K562 (cell line): Measurements from ENCODE around the gene TMEM41B. TPM values are rescaled to one million over a fixed set of nuclear protein-coding genes. Genes with fewer than 3 reads are reported as not detected.

Experiments
- ATAC-seq: fragments of 200-7000 bp; cut with Tn5 transposase; 3 replicates; pipeline ENCODE4 v1.9.1; 2020; ENCODE audit warnings: moderate library complexity
- BruUV-seq: library from RNA; stranded (reverse); fragments of 400-500 nt; replicated peaks from 2 replicates; lab custom pipeline; 2021; lab: Mats Ljungman, UMichigan
- CTCF ChIA-PET: fragments of 300-600 bp; formaldehyde crosslinking; extraction: SDS; loops from one replicate; lab custom pipeline; 2021; ENCODE audit warnings: low intra/inter-chr PET ratio; lab: Yijun Ruan, JAX
- POLR2A ChIA-PET: fragments of 300-600, 350-650 bp; sonication (Branson Sonifier 250); formaldehyde crosslinking; extraction: SDS; loops from one replicate; lab custom pipeline; 2021; ENCODE audit warnings: antibody characterized with exemption, inconsistent platforms; lab: Yijun Ruan, JAX
- DNase-seq, 4 experiments: peaks; one replicate each; pipeline versions ENCODE4 v3.0.0 to v3.0.0-alpha.2; 2011 to 2018; ENCODE audit warnings: low spot score in 3 of 4, mixed read lengths in 3 of 4; ENCODE audit errors: extremely low read depth in 1 of 4
- FAIRE-seq: peaks from 2 replicates; lab custom pipeline; 2011; peaks lifted over from hg19 to GRCh38; lab: Jason Lieb, UNC
- H2AFZ ChIP-seq: 2 replicates; pipeline ENCODE4 v1.6.0; 2011; ENCODE audit warnings: low read depth, low read length, control low read depth, inconsistent platforms
- H3K27ac ChIP-seq: fragments of 200-600 bp; 3 replicates; pipeline ENCODE4 v1.8.0; 2011; ENCODE audit warnings: low read depth, mild to moderate bottlenecking, control low read depth, inconsistent platforms, low read length, moderate library complexity, mixed read lengths; ENCODE audit errors: extremely low read depth
- H3K27me3 ChIP-seq, 2 experiments: fragments of 300-600 bp in 1 of 2; 2 replicates in 1 of 2; 3 replicates in 1 of 2; pipeline versions ENCODE4 v1.6.0 to v1.8.0; 2011; ENCODE audit warnings: inconsistent platforms in 2 of 2, low read length in 2 of 2, mild to moderate bottlenecking in 1 of 2, mixed read lengths in 1 of 2, moderate library complexity in 1 of 2; ENCODE audit not compliant: control insufficient read depth in 2 of 2, insufficient read depth in 2 of 2
- H3K36me3 ChIP-seq: fragments of 300-600 bp; 3 replicates; pipeline ENCODE4 v1.8.0; 2011; ENCODE audit warnings: mild to moderate bottlenecking, low read length, inconsistent platforms; ENCODE audit not compliant: control insufficient read depth, insufficient read depth
- H3K4me1 ChIP-seq, 2 experiments: fragments of 200-600 bp in 1 of 2; replicated peaks in 1 of 2; 2 replicates in 1 of 2; 3 replicates in 1 of 2; pipeline versions ENCODE4 v1.5.1 to v1.8.0; 2011; ENCODE audit warnings: inconsistent platforms in 2 of 2, low read length in 2 of 2, mild to moderate bottlenecking in 1 of 2, mixed read lengths in 1 of 2, moderate library complexity in 1 of 2; ENCODE audit not compliant: control insufficient read depth in 2 of 2, insufficient read depth in 2 of 2
- H3K4me2 ChIP-seq: 2 replicates; pipeline ENCODE4 v1.6.1; 2011; ENCODE audit warnings: low read length, control low read depth, inconsistent platforms, mixed read lengths; ENCODE audit not compliant: insufficient read depth
- H3K4me3 ChIP-seq: fragments of 200-600 bp; sonication (generic), shearing (Covaris generic); 2 replicates; pipeline ENCODE4 v1.5.1; 2016; ENCODE audit warnings: control low read depth, inconsistent platforms
- H3K79me2 ChIP-seq: fragments of 200-600 bp; 3 replicates; pipeline ENCODE4 v1.8.0; 2011; ENCODE audit warnings: low read length, inconsistent platforms; ENCODE audit not compliant: control insufficient read depth, insufficient read depth
- H3K9ac ChIP-seq, 2 experiments: 2 replicates each; pipeline versions ENCODE4 v1.6.0 to v1.6.1; 2011; ENCODE audit warnings: low read depth in 2 of 2, low read length in 2 of 2, control low read depth in 1 of 2, inconsistent platforms in 1 of 2, mild to moderate bottlenecking in 1 of 2, mixed read lengths in 1 of 2; ENCODE audit not compliant: insufficient read depth in 1 of 2
- H3K9me1 ChIP-seq: one replicate; pipeline ENCODE4 v1.6.0; 2011; ENCODE audit warnings: inconsistent platforms, mild to moderate bottlenecking, low read length, moderate library complexity; ENCODE audit not compliant: control insufficient read depth, insufficient read depth
- H3K9me3 ChIP-seq: replicated peaks from 2 replicates; pipeline ENCODE4 v1.5.1; 2011; ENCODE audit warnings: low read depth, low read length, inconsistent platforms; ENCODE audit not compliant: control insufficient read depth, insufficient read depth
- H4K20me1 ChIP-seq: replicated peaks from 2 replicates; pipeline ENCODE4 v1.6.1; 2011; ENCODE audit warnings: low read length, inconsistent platforms, mixed read lengths; ENCODE audit not compliant: control insufficient read depth, insufficient read depth
- CBFA2T3 ChIP-seq: fragments of 450-650 bp; IDR thresholded peaks from 2 replicates; pipeline ENCODE4 v1.6.1; 2017
- CREM ChIP-seq: IDR thresholded peaks from 2 replicates; pipeline ENCODE4 v1.6.1; 2014; ENCODE audit warnings: antibody characterized with exemption, low read depth
- PHF21A ChIP-seq: fragments of 450-650 bp; IDR thresholded peaks from 2 replicates; pipeline ENCODE4 v1.6.1; 2017; ENCODE audit warnings: low read depth, borderline replicate concordance
- TEAD4 ChIP-seq, 2 experiments: sonication (generic) in 1 of 2; formaldehyde crosslinking in 1 of 2; IDR thresholded peaks; 2 replicates each; pipeline versions ENCODE4 v1.6.1 to v1.8.0; 2012 to 2022; ENCODE audit warnings: borderline replicate concordance in 1 of 2, inconsistent platforms in 1 of 2, low read length in 1 of 2, mild to moderate bottlenecking in 1 of 2, missing genetic modification reagents in 1 of 2
- WGBS: fragments of 100-300 bp; shearing (Covaris generic); methylation state at CpG from one replicate; pipeline ENCODE4 v1.1.6; 2016; ENCODE audit warnings: low coverage, mixed read lengths; ENCODE audit not compliant: insufficient coverage; ENCODE audit errors: missing lambda C conversion rate; 5-methylcytosine and 5-hydroxymethylcytosine counted together
- in situ Hi-C: fragments of 300-500 bp; cut with MboI; formaldehyde crosslinking; loops from 4 replicates; pipeline ENCODE4 v1.15.0; 2018; ENCODE audit warnings: inconsistent platforms, mixed read lengths
- intact Hi-C: fragments of 100-400 bp; cut with micrococcal nuclease; formaldehyde crosslinking; loops from 2 replicates; pipeline ENCODE4 v1.14.2; 2022
- polyA plus RNA-seq, 8 experiments: library from polyadenylated mRNA; depleted of rRNA in 4 of 8; stranded (reverse) in 5 of 8; unstranded in 3 of 8; fragments of >200 nt; fragmentation: Nextera tagmentation in 2 of 8; fragmentation: Illumina TruSeq in 1 of 8; extraction: Ambion mirVana in 2 of 8; extraction: Trizol in 1 of 8; gene quantifications; 2 replicates each; pipeline versions ENCODE4 v1.2.1 to v1.2.3, GENCODE V29; 2011 to 2014; ENCODE audit warnings: inconsistent platforms in 1 of 8, missing spikeins in 1 of 8
- total RNA-seq, 7 experiments: library from RNA; depleted of rRNA in 6 of 7; stranded (reverse); fragments of >200 nt in 6 of 7; fragmentation: Illumina TruSeq in 2 of 7; extraction: Trizol in 2 of 7; gene quantifications; 2 replicates each; pipeline versions ENCODE4 v1.2.1 to v1.2.3, GENCODE V29; 2011 to 2021; ENCODE audit warnings: low replicate concordance in 1 of 7

TMEM41B gene
- total and polyA plus RNA-seq, 9 of the 15 experiments (the other 6 are each of a cell fraction or from before 2014, with no cell fraction given): 17.1 to 89.6 (median 48.7) TPM

DNA sequence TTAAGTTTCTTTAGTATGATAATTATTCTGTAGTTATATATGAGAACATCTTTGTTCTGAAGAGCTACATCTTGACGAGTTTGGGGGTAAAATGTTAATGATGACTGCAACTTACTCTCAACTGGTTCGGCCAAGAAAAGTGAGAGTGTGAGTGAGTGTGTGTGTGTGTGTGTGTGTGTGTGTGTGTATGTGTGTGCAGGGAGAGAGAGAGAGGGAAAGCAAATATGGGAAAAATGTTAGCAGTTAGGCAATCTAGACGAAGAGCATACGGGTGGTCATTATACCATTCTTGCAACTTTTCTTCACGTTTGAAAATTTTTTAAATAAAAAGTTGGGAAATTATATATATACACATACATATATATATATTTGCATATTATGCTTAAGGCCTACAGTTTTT is 18.3 kb upstream of the TMEM41B start:
- H3K9me1 ChIP-seq: no peaks in the 10 kb centered on the region
- no peaks in the 10 kb centered on the region for H3K36me3 ChIP-seq
- H3K4me3 ChIP-seq: no peak overlapping the region
- H3K27ac ChIP-seq: no peak overlapping the region
- in situ Hi-C loops (no loop called here), intact Hi-C loops (no loop called here)
- no peaks in the 10 kb centered on the region for H4K20me1 ChIP-seq
- H3K9ac ChIP-seq: no peak overlapping the region
- TF ChIP-seq PHF21A (no peak), CBFA2T3 (no peak), TEAD4 (IDR thresholded peaks at IDR 0.05; ENCODE audit: low read length) (no peak), TEAD4 (CRISPR knock-in tag; IDR thresholded peaks at IDR 0.05; ENCODE audit: borderline replicate concordance) (no peak), CREM (no peak)
- peaks cover 6 to 7% of the 10 kb centered on the region in 2 experiments; a peak in 3 of 5 replicates for H3K4me1 ChIP-seq
- ChIA-PET CTCF (interaction anchor here (1.0 kb wide), 1 partner anchor 16 kb away, joined by 4 read pairs; no protein-coding TSS in a partner anchor), POLR2A (interaction anchor here (0.6 to 1.0 kb wide), 2 partner anchors 9 to 32 kb away, joined by 3 read pairs; no protein-coding TSS in a partner anchor)
- ATAC-seq: no peak
- no peaks in the 10 kb centered on the region for H3K9me3 ChIP-seq
- H2AFZ ChIP-seq: no peak overlapping the region
- H3K79me2 ChIP-seq: no peaks in the 10 kb centered on the region
- no peak for DNase-seq
- no peak for FAIRE-seq
- no peaks in the 10 kb centered on the region for H3K27me3 ChIP-seq
- WGBS: 51% methylated on average over 5 of the region's 5 CpGs
- no peak overlapping the region for H3K4me2 ChIP-seq
- no TSS peak for BruUV-seq
